Activated naive CD4-positive, alpha-beta T cell treated with anti-CD3 and anti-CD28 coated beads, Interleukin-2, amount 50 U/mL, for 24 hours (primary cell): ENCODE measurements around the gene CNTNAP1.
A peak's percentile ranks its signal among the peaks of the same experiment; 100 is the strongest.
"Not testable (repeated sequence)": the region's sequence is repeated elsewhere in the genome, so short reads cannot be mapped to it uniquely, and the experiment has no call there.

Source experiments
- H3K27ac Mint-ChIP-seq: one replicate; pipeline ENCODE4 v1.8.0; 2021; ENCODE audit warnings: mild to moderate bottlenecking, mixed read lengths
- H3K27me3 Mint-ChIP-seq: one replicate; pipeline ENCODE4 v1.8.0; 2021; ENCODE audit warnings: mixed read lengths
- H3K36me3 Mint-ChIP-seq: one replicate; pipeline ENCODE4 v1.8.0; 2021; ENCODE audit warnings: mixed read lengths
- H3K4me1 Mint-ChIP-seq: one replicate; pipeline ENCODE4 v1.8.0; 2021; ENCODE audit warnings: mixed read lengths
- H3K4me3 Mint-ChIP-seq: one replicate; pipeline ENCODE4 v1.8.0; 2021; ENCODE audit warnings: mild to moderate bottlenecking, mixed read lengths
- H3K9me3 Mint-ChIP-seq: one replicate; pipeline ENCODE4 v1.8.0; 2021; ENCODE audit warnings: mixed read lengths

Gene CNTNAP1

DNA sequence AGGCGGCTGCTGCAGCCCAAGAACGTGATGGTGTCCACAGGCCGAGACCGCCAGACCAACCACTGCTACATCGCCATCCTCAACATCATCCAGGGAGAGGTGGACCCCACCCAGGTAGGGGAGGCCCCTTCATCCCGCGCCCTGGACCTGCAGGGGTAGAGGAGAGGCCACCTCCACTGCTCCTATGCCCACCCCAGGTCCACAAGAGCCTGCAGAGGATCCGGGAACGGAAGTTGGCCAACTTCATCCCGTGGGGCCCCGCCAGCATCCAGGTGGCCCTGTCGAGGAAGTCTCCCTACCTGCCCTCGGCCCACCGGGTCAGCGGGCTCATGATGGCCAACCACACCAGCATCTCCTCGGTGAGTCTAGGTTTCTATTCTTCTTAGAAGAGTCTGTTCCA is 16.2 kb upstream of the CNTNAP1 start:
- not testable (repeated sequence) for H3K27ac Mint-ChIP-seq, H3K4me3 Mint-ChIP-seq, H3K9me3 Mint-ChIP-seq, H3K27me3 Mint-ChIP-seq, H3K36me3 Mint-ChIP-seq
- H3K4me1 Mint-ChIP-seq, result peaks cover 16% of the 10 kb centered on the region

- H3K27me3 Mint-ChIP-seq, result peaks cover 11% of the 10 kb centered on the region
Measured at GRCh38 chr17:42667088-42667951, 15.0 kb upstream of the CNTNAP1 start.

GRCh38 chr17:42669705-42669976 is 12.7 kb upstream of the CNTNAP1 start:
- Mint-ChIP-seq H3K9me3 (no peaks in the 10 kb centered on the region), H3K36me3 (peaks cover 4% of the 10 kb centered on the region), H3K27ac (no peak overlapping the region), H3K4me3 (peak overlapping the region; percentile 60), H3K4me1 (peaks cover 30% of the 10 kb centered on the region), H3K27me3 (peaks cover 20% of the 10 kb centered on the region)

More at GRCh38 chr17:42667088-42667951, 15.0 kb upstream of the CNTNAP1 start:
- Mint-ChIP-seq H3K36me3 (peaks cover 4% of the 10 kb centered on the region), H3K9me3 (no peaks in the 10 kb centered on the region), H3K4me1 (peaks cover 24% of the 10 kb centered on the region), H3K4me3 (no peak overlapping the region), H3K27ac (no peak overlapping the region)

DNA sequence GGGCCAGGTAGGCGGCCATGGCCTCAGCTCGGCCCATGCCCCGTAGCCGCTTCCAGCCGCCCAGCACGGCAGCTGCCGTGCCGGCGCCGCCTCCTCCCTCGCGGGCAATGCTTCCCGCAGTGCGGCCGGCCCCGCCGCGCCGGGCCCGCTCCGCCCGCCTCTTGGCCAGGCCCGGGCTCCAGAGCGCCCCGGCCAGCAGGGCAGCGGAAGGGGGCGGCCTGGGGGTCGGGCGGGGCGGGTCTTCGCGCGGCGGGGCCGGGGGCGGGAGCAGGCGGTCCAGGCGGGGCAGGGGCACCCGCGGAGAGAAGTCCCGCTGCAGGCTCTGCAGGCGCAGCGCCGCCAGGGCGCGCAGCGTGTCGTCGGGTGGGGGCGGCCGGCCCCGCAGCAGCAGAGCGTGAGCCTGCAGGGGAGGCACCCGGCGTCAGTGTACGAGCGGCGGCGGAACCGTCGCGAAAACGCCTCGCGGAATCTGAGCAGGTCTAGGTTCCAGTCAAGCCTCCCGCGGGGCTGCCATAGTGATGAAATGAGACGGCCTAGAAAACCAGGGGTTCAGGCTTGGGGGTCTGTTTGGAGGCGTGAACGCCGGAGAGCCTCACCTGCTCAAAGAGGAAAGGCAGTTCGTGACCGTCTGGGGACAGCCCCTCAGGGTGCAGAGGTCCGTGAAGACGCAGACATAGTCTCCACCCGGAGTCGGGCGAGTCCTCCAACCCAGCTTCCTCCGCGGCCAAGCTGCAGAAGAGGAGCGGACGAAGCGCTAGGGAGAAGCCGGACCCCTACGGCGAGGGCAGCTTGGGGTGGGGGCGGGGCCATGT is 12.1 kb upstream of the CNTNAP1 start:
- H3K27me3 Mint-ChIP-seq, result peaks cover 22% of the 10 kb centered on the region
- peaks cover 4% of the 10 kb centered on the region for H3K36me3 Mint-ChIP-seq
- peak overlapping the region; percentile 63 for H3K4me3 Mint-ChIP-seq
- peaks cover 33% of the 10 kb centered on the region for H3K4me1 Mint-ChIP-seq
- no peaks in the 10 kb centered on the region for H3K9me3 Mint-ChIP-seq
- H3K27ac Mint-ChIP-seq, result no peak overlapping the region

DNA sequence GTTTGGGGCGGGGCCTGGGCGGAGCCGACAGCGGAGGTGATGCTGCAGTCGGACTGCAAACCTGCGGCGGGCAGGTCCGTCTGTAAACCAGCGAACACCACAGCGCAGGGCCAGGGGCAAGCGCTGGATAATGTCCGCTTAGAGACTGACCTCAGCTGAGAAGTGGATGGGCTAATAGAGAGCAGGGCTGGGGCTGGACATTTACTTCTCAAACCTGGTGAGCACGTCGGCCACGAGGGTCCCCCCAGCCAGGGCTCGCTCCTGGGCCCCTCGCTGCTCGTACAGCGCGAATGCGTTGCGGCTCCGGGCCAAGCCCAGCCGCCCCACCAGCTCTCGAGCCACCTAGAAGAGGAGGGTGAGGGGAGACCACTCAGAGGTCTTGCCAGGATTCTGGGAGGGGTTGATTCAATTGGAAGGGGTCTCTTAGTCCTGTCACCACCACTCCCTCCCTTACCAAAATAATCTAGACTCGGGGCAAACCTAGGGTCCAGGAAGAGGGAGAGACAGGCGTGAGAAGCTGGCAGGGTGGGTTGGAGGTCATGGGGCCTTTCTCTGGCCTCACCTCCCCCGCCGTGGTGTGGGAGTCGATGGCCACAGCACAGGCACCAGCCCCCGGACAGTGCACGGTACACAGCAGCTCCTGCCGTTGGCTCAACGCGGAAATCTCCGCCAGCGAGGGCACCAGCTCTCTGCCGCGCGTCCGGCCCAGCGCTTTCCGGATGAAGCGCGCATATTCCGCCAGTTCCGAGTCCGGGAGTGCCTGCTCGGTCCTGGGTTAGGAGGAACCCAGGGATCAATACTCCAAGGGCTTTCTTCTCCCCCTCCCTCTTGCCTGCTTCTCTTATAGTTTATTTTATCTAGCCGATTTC is 11.3 kb upstream of the CNTNAP1 start:
- Mint-ChIP-seq H3K27ac (no peak overlapping the region), H3K4me3 (peak overlapping the region; percentile 69), H3K4me1 (peaks cover 33% of the 10 kb centered on the region), H3K27me3 (peaks cover 22% of the 10 kb centered on the region), H3K36me3 (no peaks in the 10 kb centered on the region), H3K9me3 (no peaks in the 10 kb centered on the region)

- Mint-ChIP-seq H3K27ac (no peak overlapping the region), H3K4me3 (no peak overlapping the region), H3K9me3 (no peaks in the 10 kb centered on the region), H3K4me1 (peaks cover 36% of the 10 kb centered on the region), H3K36me3 (no peaks in the 10 kb centered on the region), H3K27me3 (peaks cover 24% of the 10 kb centered on the region)
Measured at GRCh38 chr17:42672038-42672437, 10.3 kb upstream of the CNTNAP1 start.

DNA sequence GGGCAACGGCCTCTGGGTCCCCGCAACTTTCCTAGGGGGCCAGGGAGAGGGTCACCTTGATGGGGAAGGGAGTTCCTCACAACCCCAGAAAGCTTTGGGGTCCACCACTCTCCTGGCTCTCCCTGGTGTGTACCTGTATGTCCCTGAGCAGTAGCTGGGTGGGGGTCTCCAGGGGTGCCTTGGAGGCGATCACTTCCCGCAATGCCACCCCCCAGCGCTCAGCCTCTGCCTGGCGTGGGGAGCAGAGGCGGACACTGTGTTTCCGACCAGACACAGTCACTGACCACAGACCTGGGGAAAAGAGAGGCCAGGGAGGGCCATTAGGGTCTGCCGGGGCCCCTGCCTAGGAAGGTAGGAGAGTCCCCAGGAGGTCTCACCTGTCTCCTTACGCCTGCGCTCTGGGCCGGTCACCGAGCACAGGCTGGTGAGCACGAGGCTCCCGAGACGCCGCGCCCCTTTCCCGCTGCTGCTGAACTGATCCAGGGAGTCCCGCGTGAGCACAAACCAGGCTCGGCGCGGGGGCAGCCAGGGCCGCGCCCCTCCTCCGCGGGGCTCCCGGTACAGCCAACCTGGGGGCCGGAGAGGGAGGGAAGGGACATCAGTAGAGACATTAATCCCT is 9.0 kb upstream of the CNTNAP1 start:
- H3K9me3 Mint-ChIP-seq, result no peaks in the 10 kb centered on the region
- H3K27ac Mint-ChIP-seq, result no peak overlapping the region
- H3K36me3 Mint-ChIP-seq, result no peaks in the 10 kb centered on the region
- H3K4me1 Mint-ChIP-seq, result peaks cover 44% of the 10 kb centered on the region
- H3K27me3 Mint-ChIP-seq, result peaks cover 24% of the 10 kb centered on the region
- no peak overlapping the region for H3K4me3 Mint-ChIP-seq

GRCh38 chr17:42673885-42674754 is 8.2 kb upstream of the CNTNAP1 start:
- no peaks in the 10 kb centered on the region for H3K36me3 Mint-ChIP-seq
- peaks cover 24% of the 10 kb centered on the region for H3K27me3 Mint-ChIP-seq
- no peak overlapping the region for H3K27ac Mint-ChIP-seq
- H3K4me1 Mint-ChIP-seq, result peaks cover 48% of the 10 kb centered on the region
- H3K4me3 Mint-ChIP-seq, result peak overlapping the region; percentile 42
- no peaks in the 10 kb centered on the region for H3K9me3 Mint-ChIP-seq

DNA sequence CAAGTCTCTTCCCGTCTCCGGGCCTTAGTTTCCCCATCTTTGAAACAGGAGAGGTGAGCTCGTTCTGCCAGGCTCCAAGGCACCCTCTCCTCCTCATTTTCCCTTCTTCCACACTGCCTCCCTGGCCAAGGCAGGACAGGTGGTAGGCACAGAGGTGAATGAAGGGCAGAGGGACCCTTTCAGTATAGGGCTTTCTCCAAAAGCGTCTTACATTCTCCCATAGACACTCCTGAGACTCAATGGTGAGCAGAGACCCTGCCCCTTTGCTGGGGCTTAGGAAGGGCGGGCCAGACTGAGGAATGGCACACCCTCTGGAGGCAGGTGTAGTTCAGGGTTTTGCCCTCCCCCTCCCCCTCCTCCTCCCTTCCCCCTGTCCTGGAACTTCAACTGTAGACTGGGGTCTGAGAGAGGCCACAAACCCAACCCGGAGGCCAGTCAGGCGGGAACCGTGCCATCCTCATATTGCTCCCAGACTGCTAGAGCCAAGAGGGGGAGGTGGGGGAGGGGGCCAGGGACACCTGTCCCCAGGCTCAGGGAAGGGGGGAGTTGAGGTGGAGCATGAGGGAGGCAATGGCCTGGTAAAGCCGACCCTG is 7.5 kb upstream of the CNTNAP1 start:
- no peaks in the 10 kb centered on the region for H3K9me3 Mint-ChIP-seq
- no peaks in the 10 kb centered on the region for H3K36me3 Mint-ChIP-seq
- peaks cover 49% of the 10 kb centered on the region for H3K4me1 Mint-ChIP-seq
- H3K27me3 Mint-ChIP-seq, result peaks cover 21% of the 10 kb centered on the region
- peak overlapping the region; percentile 51 for H3K27ac Mint-ChIP-seq
- peak overlapping the region; percentile 27 for H3K4me3 Mint-ChIP-seq

- H3K27me3 Mint-ChIP-seq, result peaks cover 19% of the 10 kb centered on the region
- H3K27ac Mint-ChIP-seq, result no peak overlapping the region
- H3K36me3 Mint-ChIP-seq, result no peaks in the 10 kb centered on the region
- H3K4me1 Mint-ChIP-seq, result peaks cover 49% of the 10 kb centered on the region
- H3K9me3 Mint-ChIP-seq, result no peaks in the 10 kb centered on the region
- H3K4me3 Mint-ChIP-seq, result peak overlapping the region; percentile 30
Measured at GRCh38 chr17:42675348-42675964, 6.9 kb upstream of the CNTNAP1 start.

DNA sequence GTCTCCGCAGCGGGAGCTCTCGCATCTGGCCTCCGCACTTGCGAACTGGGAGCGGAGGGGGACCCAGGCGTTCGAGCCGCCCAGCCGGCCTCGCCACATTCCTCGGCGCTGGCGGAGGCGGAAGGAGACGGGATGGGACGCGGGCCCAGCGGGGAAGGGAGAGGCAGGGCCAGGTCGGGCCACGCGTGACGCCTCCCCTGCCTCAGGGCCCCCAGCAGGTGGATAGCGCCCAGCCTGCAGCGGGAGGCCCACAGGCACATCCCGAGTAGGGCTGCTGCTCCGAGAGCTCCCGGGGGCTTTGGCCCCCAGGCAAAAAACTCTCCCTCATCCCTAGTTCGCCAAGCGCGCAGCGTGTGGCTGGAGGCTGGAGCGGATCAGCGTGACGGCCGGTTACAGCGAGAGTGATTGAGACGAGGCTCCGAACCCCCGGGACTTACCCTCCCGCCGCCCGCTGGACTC is 6.3 kb upstream of the CNTNAP1 start:
- no peak overlapping the region for H3K27ac Mint-ChIP-seq
- H3K4me1 Mint-ChIP-seq, result peaks cover 47% of the 10 kb centered on the region
- H3K4me3 Mint-ChIP-seq, result peak overlapping the region; percentile 65
- no peaks in the 10 kb centered on the region for H3K36me3 Mint-ChIP-seq
- H3K9me3 Mint-ChIP-seq, result no peaks in the 10 kb centered on the region
- peaks cover 21% of the 10 kb centered on the region for H3K27me3 Mint-ChIP-seq

DNA sequence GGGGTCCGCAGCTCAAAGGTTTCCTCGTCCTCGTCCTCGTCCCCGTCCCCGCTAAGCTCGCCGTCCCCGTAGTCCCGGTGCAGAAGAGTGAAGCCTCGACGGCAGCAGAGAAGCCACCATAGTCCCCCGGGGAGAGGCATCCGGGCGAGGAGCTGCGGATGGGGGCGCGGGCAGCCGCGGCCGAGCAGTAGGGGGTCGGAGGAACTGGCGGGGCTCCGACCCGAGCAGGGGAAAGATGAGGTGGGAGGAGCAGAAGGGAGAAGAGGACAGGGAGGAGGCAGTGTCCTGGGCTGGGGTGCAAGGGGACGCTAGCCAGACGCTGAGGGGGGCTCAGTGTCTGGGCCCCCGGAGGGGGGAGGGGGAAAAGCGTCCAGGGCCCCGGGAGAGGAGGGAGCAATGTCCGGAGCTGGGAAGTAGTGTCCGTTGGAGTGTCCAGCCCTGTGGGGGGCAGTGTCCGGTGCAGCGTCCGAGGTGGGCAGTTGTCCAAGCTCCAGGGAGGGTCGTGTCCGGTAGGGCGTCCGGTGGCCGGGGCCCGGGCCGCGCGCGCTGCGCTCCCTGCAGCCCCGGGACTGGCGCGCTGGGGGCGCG is 5.8 kb upstream of the CNTNAP1 start, which contains the start of gene PLEKHH3:
PLEKHH3 (minus strand) TSS at position 571 of the 588 bp plus-strand sequence; CDS start at position 140, 431 bp downstream.
- H3K27ac Mint-ChIP-seq, result peak within 1 kb of the TSS; percentile 72
- H3K27me3 Mint-ChIP-seq, result peaks cover 23% of the 10 kb centered on the region
- H3K4me1 Mint-ChIP-seq, result peaks cover 46% of the 10 kb centered on the region
- H3K9me3 Mint-ChIP-seq, result no peaks in the 10 kb centered on the region
- no peaks in the 10 kb centered on the region for H3K36me3 Mint-ChIP-seq
- peak within 1 kb of the TSS; percentile 91 for H3K4me3 Mint-ChIP-seq
